Parathyroid adenoma (tissue), 2 donors: ENCODE results near the gene CDK18.

Experiments used
- H2AFZ ChIP-seq: fragments of 300-600 bp; sonication (generic); one replicate; pipeline ENCODE4 v1.7.0; 2017; ENCODE audit warnings: antibody characterized with exemption, mild to moderate bottlenecking
- H3K27ac ChIP-seq: fragments of 300-600 bp; sonication (generic); one replicate; pipeline ENCODE4 v1.7.0; 2017
- H3K27me3 ChIP-seq: fragments of 300-600 bp; sonication (generic); one replicate; pipeline ENCODE4 v1.7.0; 2017; ENCODE audit warnings: low read length; ENCODE audit not compliant: control insufficient read depth, insufficient read depth
- H3K36me3 ChIP-seq: fragments of 300-600 bp; sonication (generic); one replicate; pipeline ENCODE4 v1.7.0; 2017; ENCODE audit warnings: low read length; ENCODE audit not compliant: control insufficient read depth, insufficient read depth
- H3K4me1 ChIP-seq: fragments of 300-600 bp; sonication (generic); one replicate; pipeline ENCODE4 v1.7.0; 2017; ENCODE audit warnings: control low read depth
- H3K4me2 ChIP-seq: fragments of 300-600 bp; sonication (generic); one replicate; pipeline ENCODE4 v1.7.0; 2017; ENCODE audit warnings: low read length
- H3K4me3 ChIP-seq: fragments of 300-600 bp; sonication (generic); one replicate; pipeline ENCODE4 v1.7.0; 2017; ENCODE audit warnings: low read depth, low read length
- H3K79me2 ChIP-seq: fragments of 300-600 bp; sonication (generic); one replicate; pipeline ENCODE4 v1.7.0; 2017; ENCODE audit warnings: control low read depth
- H3K9ac ChIP-seq: fragments of 300-600 bp; sonication (generic); one replicate; pipeline ENCODE4 v1.7.0; 2017; ENCODE audit warnings: mild to moderate bottlenecking
- H3K9me3 ChIP-seq: fragments of 300-600 bp; sonication (generic); one replicate; pipeline ENCODE4 v1.7.0; 2017; ENCODE audit warnings: low read length; ENCODE audit not compliant: control insufficient read depth
- TF ChIP-seq, protein P1 (sequence below): fragments of 300-600 bp; sonication (generic); IDR thresholded peaks from one replicate; pipeline ENCODE4 v1.7.0; 2017; ENCODE audit warnings: antibody characterized with exemption, mild to moderate bottlenecking
- donor health status: primary hyperparathyroidism.

The CDK18 gene

GRCh38 chr1:205492201-205492667 lies 12.2 kb upstream of the CDK18 start:
- no peaks in the 10 kb centered on the region for H3K27me3 ChIP-seq
- H3K4me3 ChIP-seq, result no peak overlapping the region
- no peaks in the 10 kb centered on the region for H3K79me2 ChIP-seq
- H3K9me3 ChIP-seq, result no peaks in the 10 kb centered on the region
- H3K4me1 ChIP-seq, result peaks cover 3% of the 10 kb centered on the region
- H2AFZ ChIP-seq, result no peak overlapping the region
- TF ChIP-seq, protein P1, sequence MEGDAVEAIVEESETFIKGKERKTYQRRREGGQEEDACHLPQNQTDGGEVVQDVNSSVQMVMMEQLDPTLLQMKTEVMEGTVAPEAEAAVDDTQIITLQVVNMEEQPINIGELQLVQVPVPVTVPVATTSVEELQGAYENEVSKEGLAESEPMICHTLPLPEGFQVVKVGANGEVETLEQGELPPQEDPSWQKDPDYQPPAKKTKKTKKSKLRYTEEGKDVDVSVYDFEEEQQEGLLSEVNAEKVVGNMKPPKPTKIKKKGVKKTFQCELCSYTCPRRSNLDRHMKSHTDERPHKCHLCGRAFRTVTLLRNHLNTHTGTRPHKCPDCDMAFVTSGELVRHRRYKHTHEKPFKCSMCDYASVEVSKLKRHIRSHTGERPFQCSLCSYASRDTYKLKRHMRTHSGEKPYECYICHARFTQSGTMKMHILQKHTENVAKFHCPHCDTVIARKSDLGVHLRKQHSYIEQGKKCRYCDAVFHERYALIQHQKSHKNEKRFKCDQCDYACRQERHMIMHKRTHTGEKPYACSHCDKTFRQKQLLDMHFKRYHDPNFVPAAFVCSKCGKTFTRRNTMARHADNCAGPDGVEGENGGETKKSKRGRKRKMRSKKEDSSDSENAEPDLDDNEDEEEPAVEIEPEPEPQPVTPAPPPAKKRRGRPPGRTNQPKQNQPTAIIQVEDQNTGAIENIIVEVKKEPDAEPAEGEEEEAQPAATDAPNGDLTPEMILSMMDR, result no peak
- H3K36me3 ChIP-seq, result no peaks in the 10 kb centered on the region
- no peak overlapping the region for H3K9ac ChIP-seq
- no peak overlapping the region for H3K4me2 ChIP-seq
- no peak overlapping the region for H3K27ac ChIP-seq

DNA sequence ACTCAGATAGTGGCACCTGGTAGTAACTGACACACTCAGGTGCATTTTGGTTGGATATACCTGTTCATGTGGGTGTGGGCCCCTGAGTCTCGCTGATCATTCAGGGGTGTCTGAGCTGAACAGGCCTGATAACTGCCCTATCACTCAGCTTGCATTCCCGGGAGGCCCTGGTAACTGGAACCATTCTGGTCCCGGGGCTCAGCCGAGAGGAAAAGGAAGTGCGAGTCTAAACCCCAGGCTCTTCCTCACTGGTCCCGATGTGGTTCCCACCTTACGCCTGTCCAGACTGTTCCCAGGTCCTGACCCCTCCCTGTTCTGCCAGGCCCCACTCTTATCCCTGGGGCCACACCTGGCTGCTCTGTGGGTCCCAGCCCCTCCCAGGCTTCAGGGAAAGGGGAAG lies 11.7 kb upstream of the CDK18 start:
- Histone ChIP-seq H3K79me2 (no peaks in the 10 kb centered on the region), H3K4me3 (no peak overlapping the region), H3K27me3 (no peaks in the 10 kb centered on the region), H3K4me2 (no peak overlapping the region), H3K27ac (no peak overlapping the region), H3K36me3 (no peaks in the 10 kb centered on the region), H3K4me1 (peaks cover 3% of the 10 kb centered on the region), H2AFZ (no peak overlapping the region), H3K9me3 (no peaks in the 10 kb centered on the region), H3K9ac (no peak overlapping the region)
- TF ChIP-seq, protein P1, result no peak

- Histone ChIP-seq H3K4me2 (no peak overlapping the region), H2AFZ (no peak overlapping the region), H3K36me3 (no peaks in the 10 kb centered on the region), H3K27me3 (no peaks in the 10 kb centered on the region), H3K79me2 (no peaks in the 10 kb centered on the region), H3K9ac (no peak overlapping the region), H3K4me1 (peaks cover 3% of the 10 kb centered on the region), H3K27ac (no peak overlapping the region), H3K4me3 (no peak overlapping the region), H3K9me3 (no peaks in the 10 kb centered on the region)
- TF ChIP-seq, protein P1, result no peak
Observed at GRCh38 chr1:205493241-205494085, 11.0 kb upstream of the CDK18 start.

DNA sequence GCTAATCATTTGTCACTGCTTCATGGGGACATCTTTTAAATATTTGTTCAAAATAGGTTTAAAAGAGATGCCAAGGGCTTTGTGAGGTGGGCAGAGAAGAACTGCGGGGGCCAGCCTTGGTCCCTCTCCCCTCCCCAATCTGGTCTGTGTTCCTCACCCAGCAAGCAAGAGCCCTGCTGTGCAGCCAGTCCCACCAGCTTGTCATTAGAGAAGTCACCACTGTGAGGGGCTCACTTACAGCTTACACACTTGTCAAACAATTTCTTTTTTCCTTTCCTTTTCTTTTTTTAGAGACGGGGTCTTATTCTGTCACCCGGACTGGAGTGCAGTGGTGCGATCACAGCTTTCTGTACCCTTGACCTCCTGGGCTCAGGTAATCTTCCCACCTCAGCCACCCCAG lies 10.4 kb upstream of the CDK18 start:
- TF ChIP-seq, protein P1, result no peak
- H3K9me3 ChIP-seq, result no peaks in the 10 kb centered on the region
- peaks cover 3% of the 10 kb centered on the region for H3K4me1 ChIP-seq
- H3K27me3 ChIP-seq, result no peaks in the 10 kb centered on the region
- no peak overlapping the region for H3K9ac ChIP-seq
- no peak overlapping the region for H3K27ac ChIP-seq
- no peak overlapping the region for H3K4me2 ChIP-seq
- no peaks in the 10 kb centered on the region for H3K79me2 ChIP-seq
- H3K36me3 ChIP-seq, result no peaks in the 10 kb centered on the region
- H2AFZ ChIP-seq, result no peak overlapping the region
- H3K4me3 ChIP-seq, result no peak overlapping the region
